Colonic mucosa (tissue), 4 donors: ENCODE results near the gene GTF2B. TPM values are rescaled to one million over a fixed set of nuclear protein-coding genes. Genes with fewer than 3 reads are reported as not detected.
"Not testable (repeated sequence)": the region's sequence is repeated elsewhere in the genome, so short reads cannot be mapped to it uniquely, and the experiment has no call there.

Experiments used
- DNase-seq: peaks from one replicate; pipeline ENCODE4 v3.0.0-alpha.2; 2020
- H3K27ac ChIP-seq: fragments of 200-600 bp; one replicate; pipeline ENCODE4 v1.8.0; 2021
- H3K27me3 ChIP-seq: fragments of 200-600 bp; one replicate; pipeline ENCODE4 v1.8.0; 2021
- H3K36me3 ChIP-seq: fragments of 200-600 bp; one replicate; pipeline ENCODE4 v1.8.0; 2021
- H3K4me1 ChIP-seq: fragments of 200-600 bp; one replicate; pipeline ENCODE4 v1.8.0; 2021; ENCODE audit warnings: mild to moderate bottlenecking
- H3K4me3 ChIP-seq: fragments of 200-600 bp; one replicate; pipeline ENCODE4 v1.8.0; 2021
- H3K9ac ChIP-seq, 2 donors: one replicate each; pipeline ENCODE4 v1.7.0; 2013; ENCODE audit warnings: control low read depth in 2 of 2, low read depth in 2 of 2, low read length in 2 of 2
- H3K9me3 ChIP-seq: fragments of 200-600 bp; one replicate; pipeline ENCODE4 v1.8.0; 2021
- CTCF ChIP-seq: fragments of 200-600 bp; IDR thresholded peaks from one replicate; pipeline ENCODE4 v1.8.0; 2022; ENCODE audit warnings: antibody characterized with exemption, mild to moderate bottlenecking
- intact Hi-C: fragments of 100-400 bp; cut with DNase I; formaldehyde crosslinking; loops from one replicate; pipeline ENCODE4 v1.14.1; 2022
- total RNA-seq, 2 donors: library from RNA; stranded (reverse); fragmentation: NEBNext Ultra II Directional in 1 of 2; extraction: Animal tissue kit (Norgen Biotek cat#: 25700) in 1 of 2; gene quantifications; one replicate each; pipeline ENCODE4 v1.2.1, GENCODE V29; 2021
- donor health status: healthy.
- donor health status: DM: no; HTN: no; CAD: no.
- donor health status: DM: no; HTN: no; CAD: no.

GTF2B gene
- total RNA-seq, 2 donors from 2014 or later = 26.9 to 31.6 TPM

- no peaks in the 10 kb centered on the region for H3K4me1 ChIP-seq
- no peak overlapping the region for H3K4me3 ChIP-seq
- no peak for TF ChIP-seq CTCF
- no peak overlapping the region for H3K27ac ChIP-seq
- no peak overlapping the region for H3K9ac ChIP-seq
- H3K36me3 ChIP-seq = no peaks in the 10 kb centered on the region
- H3K27me3 ChIP-seq = no peaks in the 10 kb centered on the region
- intact Hi-C loops = no loop called here
- DNase-seq = no peak
- H3K9me3 ChIP-seq = no peaks in the 10 kb centered on the region
Measured at GRCh38 chr1:88923224-88923623, 31.9 kb upstream of the GTF2B start.

GRCh38 chr1:88922214-88922613 is 30.8 kb upstream of the GTF2B start:
- Histone ChIP-seq H3K9ac (no peak overlapping the region), H3K9me3 (no peaks in the 10 kb centered on the region), H3K4me3 (no peak overlapping the region), H3K27ac (no peak overlapping the region), H3K27me3 (no peaks in the 10 kb centered on the region), H3K4me1 (no peaks in the 10 kb centered on the region), H3K36me3 (no peaks in the 10 kb centered on the region)
- TF ChIP-seq CTCF = no peak
- no peak for DNase-seq
- intact Hi-C loops = no loop called here

GRCh38 chr1:88920845-88921244 is 29.5 kb upstream of the GTF2B start:
- Histone ChIP-seq H3K4me1 (no peaks in the 10 kb centered on the region), H3K9me3 (no peaks in the 10 kb centered on the region), H3K36me3 (no peaks in the 10 kb centered on the region), H3K27ac (no peak overlapping the region), H3K9ac (no peak overlapping the region), H3K4me3 (no peak overlapping the region), H3K27me3 (no peaks in the 10 kb centered on the region)
- DNase-seq = no peak
- intact Hi-C loops = no loop called here
- TF ChIP-seq CTCF = no peak

- H3K4me3 ChIP-seq = no peak overlapping the region
- intact Hi-C loops = no loop called here
- H3K27me3 ChIP-seq = no peaks in the 10 kb centered on the region
- H3K9me3 ChIP-seq = no peaks in the 10 kb centered on the region
- no peak for DNase-seq
- H3K27ac ChIP-seq = no peak overlapping the region
- no peaks in the 10 kb centered on the region for H3K4me1 ChIP-seq
- TF ChIP-seq CTCF = no peak
- no peak overlapping the region for H3K9ac ChIP-seq
- no peaks in the 10 kb centered on the region for H3K36me3 ChIP-seq
Measured at GRCh38 chr1:88917321-88918025, 26.1 kb upstream of the GTF2B start.

- H3K4me1 ChIP-seq = no peaks in the 10 kb centered on the region
- H3K9me3 ChIP-seq = no peaks in the 10 kb centered on the region
- DNase-seq = no peak
- no peak overlapping the region for H3K9ac ChIP-seq
- no peaks in the 10 kb centered on the region for H3K27me3 ChIP-seq
- no peaks in the 10 kb centered on the region for H3K36me3 ChIP-seq
- H3K4me3 ChIP-seq = no peak overlapping the region
- no peak for TF ChIP-seq CTCF
- no peak overlapping the region for H3K27ac ChIP-seq
- intact Hi-C loops = no loop called here
Measured at GRCh38 chr1:88916883-88917282, 25.5 kb upstream of the GTF2B start.

GRCh38 chr1:88911800-88912199 is 20.4 kb upstream of the GTF2B start:
- intact Hi-C loops, H3K27me3 ChIP-seq, DNase-seq, H3K4me3 ChIP-seq, H3K9ac ChIP-seq, H3K36me3 ChIP-seq, H3K4me1 ChIP-seq, H3K9me3 ChIP-seq, H3K27ac ChIP-seq: not testable (repeated sequence)
